Heart left ventricle (tissue), 16 donors: Measurements from ENCODE around the gene CTAG1B. TPM values are rescaled to one million over a fixed set of nuclear protein-coding genes. Genes with fewer than 3 reads are reported as not detected.

ENCODE experiments used
- ATAC-seq, 4 donors: fragments of 200-7000 bp; cut with Tn5 transposase; one replicate each; pipeline ENCODE4 v1.9.1; 2020 to 2022; ENCODE audit warnings: moderate library complexity in 4 of 4, mild to moderate bottlenecking in 3 of 4, moderate number of reproducible peaks in 1 of 4
- DNase-seq, 5 donors: peaks; one replicate each; pipeline ENCODE4 v3.0.0-alpha.2; 2020
- H3K27ac ChIP-seq, 12 donors: fragments of 200-600 bp; sonication (generic) in 4 of 12; one replicate each; pipeline versions ENCODE4 v1.5.0 to v1.8.0; 2016 to 2022; ENCODE audit warnings: mild to moderate bottlenecking in 2 of 12
- H3K27me3 ChIP-seq, 9 donors: fragments of 200-600 bp; sonication (generic) in 2 of 9; one replicate each; pipeline versions ENCODE4 v1.5.1 to v1.8.0; 2016 to 2022; ENCODE audit warnings: mild to moderate bottlenecking in 3 of 9
- H3K36me3 ChIP-seq, 9 donors: fragments of 200-600 bp; sonication (generic) in 2 of 9; one replicate each; pipeline versions ENCODE4 v1.5.0 to v1.8.0; 2018 to 2022; ENCODE audit warnings: mild to moderate bottlenecking in 2 of 9
- H3K4me1 ChIP-seq, 12 donors: fragments of 200-600 bp; sonication (generic) in 4 of 12; one replicate each; pipeline versions ENCODE4 v1.5.0 to v1.8.0; 2016 to 2022; ENCODE audit warnings: mild to moderate bottlenecking in 3 of 12
- H3K4me3 ChIP-seq, 12 donors: fragments of 200-600 bp; sonication (generic) in 4 of 12; one replicate each; pipeline versions ENCODE4 v1.5.0 to v1.8.0; 2017 to 2022; ENCODE audit warnings: mild to moderate bottlenecking in 9 of 12, moderate library complexity in 4 of 12
- H3K9me3 ChIP-seq, 12 donors: fragments of 200-600 bp; sonication (generic) in 4 of 12; one replicate each; pipeline versions ENCODE4 v1.5.0 to v1.8.0; 2016 to 2022; ENCODE audit warnings: mild to moderate bottlenecking in 1 of 12
- POLR2A ChIP-seq, 2 donors: fragments of 450-650 bp; IDR thresholded peaks; one replicate each; pipeline ENCODE4 v1.6.1; 2017; ENCODE audit warnings: antibody characterized with exemption in 2 of 2, mild to moderate bottlenecking in 2 of 2, moderate library complexity in 2 of 2
- WGBS, 4 donors: extraction: QIAGEN DNeasy Blood & Tissue Kit in 2 of 4; methylation state at CpG; one replicate each; pipeline versions ENCODE4 v1.1.5 to v1.1.7; 2013 to 2018; 5-methylcytosine and 5-hydroxymethylcytosine counted together
- intact Hi-C, 10 donors: fragments of 100-400 bp; cut with DNase I; formaldehyde crosslinking; loops; one replicate each; pipeline versions ENCODE4 v1.11.1 to v1.14.2; 2022
- polyA plus RNA-seq, 2 donors: library from polyadenylated mRNA; stranded (reverse); fragments of 200-250 nt; gene quantifications; one replicate each; pipeline ENCODE4 v1.2.3, GENCODE V29; 2013
- total RNA-seq, 9 donors: library from RNA; depleted of rRNA in 2 of 9; stranded (reverse); fragments of >200 nt in 2 of 9; fragmentation: NEBNext Ultra II Directional in 3 of 9; extraction: Animal tissue kit (Norgen Biotek cat#: 25700) in 3 of 9; gene quantifications; one replicate each; pipeline versions ENCODE4 v1.1.0 to v1.2.4, GENCODE V29; 2016 to 2023
- TF ChIP-seq, protein P1 (sequence below), 12 donors: fragments of 200-600 bp; sonication (generic) in 4 of 12; IDR thresholded peaks; one replicate each; pipeline versions ENCODE4 v1.5.0 to v1.8.0; 2018 to 2022; ENCODE audit warnings: antibody characterized with exemption in 12 of 12, mild to moderate bottlenecking in 5 of 12
- donor health status: ischemic (EF 13 %, LVEDD 7.1; RV severe dilation, severe dysfunction).
- donor health status: healthy with polysubstance abuse.
- donor health status: DM: no; HTN: yes; CAD: no.
- donor health status: DM: no; HTN: no; CAD: no.
- donor health status: ischemic (EF 25% LVEDD 6.9; RV normal size, moderate dysfunction).
- donor health status: ischemic (EF 25% LVEDD 5.7; RV mildly dilated, moderate dysfunction).
- donor health status: healthy.
- donor health status: DM: yes; HTN: yes; CAD: no.
- donor health status: ischemic (EF 35%, LVEDD 5.7; RV mildly dilated, moderate dysfunction).
- donor health status: nonischemic (EF 11% LVEDD 7.7; RV severe dilation, severe dysfunction).
- donor health status: DM: yes; HTN: yes; CAD: no.
- donor health status: PGD.
- donor health status: ischemic (EF 29% LVEDD 5.4; RV normal size, mild dysfunction).
- donor health status: nonischemic (EF 23%, LVEDD 6.1; RV moderate dilation, normal function).

Gene CTAG1B
- total and polyA plus RNA-seq, 11 donors, result not detected

DNA sequence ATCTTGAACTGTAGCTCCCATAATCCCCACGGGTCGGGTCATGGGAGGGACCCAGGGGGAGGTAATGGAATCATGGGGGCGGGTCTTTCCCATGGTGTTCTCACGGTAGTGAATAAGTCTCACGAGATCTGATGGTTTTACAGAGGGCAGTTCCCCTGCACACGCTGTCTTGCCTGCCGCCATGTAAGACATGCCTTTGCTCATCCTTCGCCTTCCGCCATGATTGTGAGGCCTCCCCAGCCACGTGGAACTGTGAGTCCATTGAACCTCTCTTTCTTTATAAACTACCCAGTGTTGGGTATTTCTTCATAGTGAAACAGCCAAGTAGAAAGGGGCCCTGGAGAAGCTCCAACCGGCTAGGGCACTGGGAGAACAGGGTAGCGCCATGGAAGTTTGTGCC is 21.9 kb downstream of the CTAG1B start:
- Histone ChIP-seq H3K4me1 (no peaks in the 10 kb centered on the region), H3K27ac (no peak overlapping the region), H3K4me3 (no peak overlapping the region), H3K36me3 (no peaks in the 10 kb centered on the region), H3K9me3 (no peaks in the 10 kb centered on the region), H3K27me3 (peaks cover 0 to 7% (median 0%) of the 10 kb centered on the region in 9 donors)
- ATAC-seq (no peak), DNase-seq (no peak)
- TF ChIP-seq, protein P1, sequence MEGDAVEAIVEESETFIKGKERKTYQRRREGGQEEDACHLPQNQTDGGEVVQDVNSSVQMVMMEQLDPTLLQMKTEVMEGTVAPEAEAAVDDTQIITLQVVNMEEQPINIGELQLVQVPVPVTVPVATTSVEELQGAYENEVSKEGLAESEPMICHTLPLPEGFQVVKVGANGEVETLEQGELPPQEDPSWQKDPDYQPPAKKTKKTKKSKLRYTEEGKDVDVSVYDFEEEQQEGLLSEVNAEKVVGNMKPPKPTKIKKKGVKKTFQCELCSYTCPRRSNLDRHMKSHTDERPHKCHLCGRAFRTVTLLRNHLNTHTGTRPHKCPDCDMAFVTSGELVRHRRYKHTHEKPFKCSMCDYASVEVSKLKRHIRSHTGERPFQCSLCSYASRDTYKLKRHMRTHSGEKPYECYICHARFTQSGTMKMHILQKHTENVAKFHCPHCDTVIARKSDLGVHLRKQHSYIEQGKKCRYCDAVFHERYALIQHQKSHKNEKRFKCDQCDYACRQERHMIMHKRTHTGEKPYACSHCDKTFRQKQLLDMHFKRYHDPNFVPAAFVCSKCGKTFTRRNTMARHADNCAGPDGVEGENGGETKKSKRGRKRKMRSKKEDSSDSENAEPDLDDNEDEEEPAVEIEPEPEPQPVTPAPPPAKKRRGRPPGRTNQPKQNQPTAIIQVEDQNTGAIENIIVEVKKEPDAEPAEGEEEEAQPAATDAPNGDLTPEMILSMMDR (IDR thresholded peaks at IDR 0.05), result no peak
- no peak for TF ChIP-seq POLR2A (IDR thresholded peaks at IDR 0.05)
- WGBS, 4 donors, result 76 to 92% (median 84%) methylated on average over 12 of the region's 12 CpGs
- intact Hi-C loops, result no loop called here

DNA sequence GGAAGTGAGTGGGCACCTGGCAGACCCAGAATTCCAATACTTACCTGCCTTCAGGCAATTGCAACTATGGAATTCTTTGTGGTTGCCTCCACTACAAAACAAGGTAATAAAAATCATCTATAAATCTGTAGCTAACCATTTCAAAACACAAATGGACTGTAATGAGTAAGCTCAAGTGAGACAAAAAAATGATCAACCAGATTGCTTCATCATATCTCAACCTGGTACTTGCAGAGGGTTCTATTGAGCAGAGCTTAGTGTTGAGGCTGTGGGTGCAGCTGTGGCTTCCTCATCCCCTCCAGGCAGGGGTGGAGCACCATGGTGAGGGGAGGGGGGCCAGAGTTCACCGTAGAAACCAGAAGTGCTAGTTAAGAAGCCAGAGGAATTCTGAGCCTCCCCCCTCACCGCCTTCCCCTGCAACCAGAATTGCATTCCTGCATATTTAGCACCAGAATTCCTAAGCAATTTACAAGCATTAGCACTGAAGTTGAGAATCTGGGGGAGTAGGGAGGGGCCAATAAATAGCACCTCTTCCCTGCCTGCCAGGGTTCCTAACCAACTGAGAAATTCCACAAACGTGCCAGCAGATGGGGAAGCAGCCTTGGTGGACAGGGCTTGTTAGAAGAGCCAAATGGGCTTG is 22.7 kb downstream of the CTAG1B start:
- Histone ChIP-seq H3K27me3 (peaks cover 0 to 7% (median 0%) of the 10 kb centered on the region in 9 donors), H3K36me3 (no peaks in the 10 kb centered on the region), H3K4me1 (no peaks in the 10 kb centered on the region), H3K27ac (no peak overlapping the region), H3K4me3 (no peak overlapping the region), H3K9me3 (no peaks in the 10 kb centered on the region)
- no peak for DNase-seq
- no peak for TF ChIP-seq POLR2A (IDR thresholded peaks at IDR 0.05)
- TF ChIP-seq, protein P1 (IDR thresholded peaks at IDR 0.05), result no peak
- WGBS, 4 donors, result 11 to 14% (median 12%) methylated on average over 3 of the region's 3 CpGs
- intact Hi-C loops, result no loop called here
- no peak for ATAC-seq

DNA sequence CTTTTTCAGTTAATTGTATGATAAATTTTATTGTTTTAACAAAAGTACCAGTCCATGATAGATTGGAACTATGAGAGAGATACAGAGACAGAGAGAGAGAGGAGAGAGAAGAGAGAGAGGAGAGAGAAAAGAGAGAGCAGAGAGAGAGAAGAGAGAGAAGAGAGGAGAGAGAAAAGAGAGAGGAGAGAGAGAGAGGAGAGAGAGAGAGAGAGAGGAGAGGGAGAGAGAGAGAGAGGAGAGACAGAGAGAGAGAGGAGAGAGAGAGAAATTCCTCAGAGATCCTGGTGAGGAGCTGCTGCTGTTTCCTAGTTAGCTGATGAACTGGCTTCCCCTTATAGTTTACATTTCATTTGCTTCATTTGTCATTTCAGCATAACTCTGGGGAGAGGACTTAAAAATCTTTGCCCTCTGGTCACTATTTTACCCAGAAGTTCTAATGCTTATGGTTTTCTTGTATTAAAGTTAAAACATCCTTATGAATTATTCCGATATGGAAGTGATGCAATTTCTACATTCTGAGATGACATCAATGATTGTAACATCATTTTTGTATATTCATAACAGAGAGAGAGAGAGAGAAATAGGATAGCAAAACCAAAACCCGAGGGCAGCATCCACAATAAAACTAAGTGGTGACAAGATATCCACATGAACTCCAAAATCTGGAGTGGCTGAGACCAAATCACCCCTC is 23.4 kb downstream of the CTAG1B start:
- ATAC-seq (no peak), DNase-seq (no peak)
- TF ChIP-seq POLR2A (IDR thresholded peaks at IDR 0.05), result no peak
- TF ChIP-seq, protein P1 (IDR thresholded peaks at IDR 0.05), result no peak
- Histone ChIP-seq H3K4me1 (no peaks in the 10 kb centered on the region), H3K36me3 (no peaks in the 10 kb centered on the region), H3K4me3 (no peak overlapping the region), H3K27me3 (peaks cover 0 to 7% (median 0%) of the 10 kb centered on the region in 9 donors), H3K27ac (no peak overlapping the region), H3K9me3 (no peaks in the 10 kb centered on the region)
- intact Hi-C loops, result no loop called here
- 53 to 77% (median 64%) methylated on average over 2 of the region's 2 CpGs for WGBS, 4 donors

DNA sequence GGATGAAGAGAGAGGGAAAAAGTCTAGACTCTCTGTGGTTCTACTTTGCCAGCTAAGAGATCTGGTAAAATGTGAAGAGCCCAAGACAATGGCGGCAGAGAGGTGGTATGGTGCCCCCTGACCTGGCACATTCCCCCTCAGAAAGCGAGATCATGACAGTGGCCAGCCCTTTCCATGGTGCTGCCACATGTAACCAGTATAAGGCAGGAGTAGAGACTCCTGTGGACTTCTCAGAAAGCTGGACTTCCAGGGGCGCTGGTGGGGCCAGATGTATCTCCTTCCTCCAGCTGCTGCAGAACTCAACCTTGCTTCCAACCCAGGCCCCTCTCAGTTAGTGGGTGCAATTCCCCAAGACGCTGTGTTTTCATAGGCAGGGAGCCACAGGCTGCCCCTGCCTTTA is 24.6 kb downstream of the CTAG1B start:
- DNase-seq (no peak), ATAC-seq (no peak)
- Histone ChIP-seq H3K27me3 (peaks cover 0 to 7% (median 0%) of the 10 kb centered on the region in 9 donors), H3K4me3 (no peak overlapping the region), H3K9me3 (no peaks in the 10 kb centered on the region), H3K27ac (no peak overlapping the region), H3K36me3 (no peaks in the 10 kb centered on the region), H3K4me1 (no peaks in the 10 kb centered on the region)
- intact Hi-C loops, result no loop called here
- TF ChIP-seq, protein P1 (IDR thresholded peaks at IDR 0.05), result no peak
- TF ChIP-seq POLR2A (IDR thresholded peaks at IDR 0.05), result no peak
- WGBS, 4 donors, result 72 to 96% (median 84%) methylated on average over 4 of the region's 4 CpGs
